HK-2 (cell line): ENCODE results near the gene HIVEP3.
"Not testable (repeated sequence)": the region's sequence is repeated elsewhere in the genome, so short reads cannot be mapped to it uniquely, and the experiment has no call there.

Experiments
- DNase-seq: peaks from one replicate; pipeline ENCODE4 v3.0.0-alpha.2; 2018; ENCODE audit not compliant: unreplicated experiment

Gene HIVEP3

DNA sequence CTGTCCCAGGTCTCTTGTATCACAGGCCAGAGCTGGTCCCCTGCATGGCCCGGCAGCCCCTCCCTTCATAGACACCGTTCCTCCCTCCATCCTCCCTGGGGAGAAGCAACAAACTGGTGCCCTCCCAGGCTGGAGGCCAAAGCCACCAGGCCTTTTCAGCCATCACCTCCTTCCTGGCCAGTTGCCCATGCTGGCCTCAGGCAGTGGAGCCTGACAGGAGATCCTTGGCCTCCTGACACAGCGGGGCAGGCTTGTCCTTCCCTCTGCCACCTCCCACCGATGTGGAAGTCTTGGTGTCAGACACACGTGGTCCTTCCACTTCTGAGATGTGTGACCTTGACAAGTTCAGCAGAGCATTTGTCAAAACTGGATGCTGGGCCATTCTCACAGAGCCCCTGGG lies 206.0 kb downstream of the HIVEP3 start:
- DNase-seq = peak; percentile 62

DNA sequence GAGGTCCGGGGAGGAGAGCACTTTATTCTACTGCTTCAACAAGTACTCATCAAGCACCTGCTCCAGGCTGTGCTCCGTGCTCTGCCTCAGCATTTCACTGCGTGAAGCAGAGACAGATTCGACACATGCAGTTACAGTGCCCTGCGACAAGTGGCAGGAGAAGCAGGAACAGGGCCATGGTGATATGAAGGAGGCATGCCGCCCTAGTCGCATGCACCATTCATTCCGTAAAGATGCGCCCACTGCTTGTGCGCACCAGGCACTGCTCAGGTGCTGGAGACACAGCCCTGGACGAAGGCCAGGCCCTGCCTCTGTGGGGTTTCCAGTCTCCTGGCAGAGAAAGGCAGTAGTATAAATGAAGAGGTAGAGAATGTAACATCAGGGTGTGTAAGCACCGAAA lies 206.6 kb downstream of the HIVEP3 start:
- DNase-seq = no peak

GRCh38 chr1:41711581-41711980 lies 207.1 kb downstream of the HIVEP3 start:
- DNase-seq = no peak

GRCh38 chr1:41710980-41711379 lies 207.7 kb downstream of the HIVEP3 start:
- no peak for DNase-seq

GRCh38 chr1:41709873-41710272 lies 208.8 kb downstream of the HIVEP3 start:
- DNase-seq = no peak

- DNase-seq = no peak
Measured at GRCh38 chr1:41709331-41709730, 209.4 kb downstream of the HIVEP3 start.

DNA sequence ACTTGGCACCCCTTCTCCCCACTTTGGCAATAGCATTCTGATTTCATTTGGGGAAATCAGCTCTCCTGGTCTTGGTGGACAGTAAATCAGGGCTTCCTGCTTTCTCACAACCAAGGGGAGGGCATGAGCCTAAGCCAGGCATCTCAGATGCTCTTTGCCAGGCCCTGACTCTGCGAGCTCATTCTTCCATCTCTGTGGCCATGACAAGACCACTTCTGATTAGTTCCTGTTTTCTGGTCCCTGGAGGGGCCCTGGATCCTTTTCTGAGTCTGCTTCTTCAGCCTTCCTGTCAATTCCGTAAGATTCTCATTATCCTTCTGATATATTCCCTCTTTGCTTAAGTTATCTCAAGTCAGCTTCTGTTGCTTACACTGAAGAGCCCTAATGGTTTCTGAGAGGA lies 210.4 kb downstream of the HIVEP3 start:
- DNase-seq = no peak

DNA sequence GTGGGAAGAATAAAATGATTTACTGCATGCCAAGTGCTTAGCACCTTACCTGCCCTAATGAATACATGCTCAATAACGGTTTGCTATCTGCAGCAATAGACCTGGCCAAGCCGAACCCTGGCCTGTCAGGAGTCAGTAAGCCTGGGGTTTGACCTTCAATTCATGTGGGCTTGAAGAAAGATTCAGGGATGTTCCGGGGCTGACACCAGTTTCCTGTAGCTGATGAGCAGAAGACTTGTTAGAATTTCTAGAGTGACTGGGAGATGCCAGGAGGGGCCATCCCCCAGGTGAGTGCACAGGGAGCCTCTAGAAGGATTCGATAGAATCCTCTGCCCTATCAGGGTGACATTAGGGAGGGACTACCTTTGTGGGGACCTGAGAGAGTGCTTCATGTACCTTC lies 210.9 kb downstream of the HIVEP3 start:
- DNase-seq = no peak

DNA sequence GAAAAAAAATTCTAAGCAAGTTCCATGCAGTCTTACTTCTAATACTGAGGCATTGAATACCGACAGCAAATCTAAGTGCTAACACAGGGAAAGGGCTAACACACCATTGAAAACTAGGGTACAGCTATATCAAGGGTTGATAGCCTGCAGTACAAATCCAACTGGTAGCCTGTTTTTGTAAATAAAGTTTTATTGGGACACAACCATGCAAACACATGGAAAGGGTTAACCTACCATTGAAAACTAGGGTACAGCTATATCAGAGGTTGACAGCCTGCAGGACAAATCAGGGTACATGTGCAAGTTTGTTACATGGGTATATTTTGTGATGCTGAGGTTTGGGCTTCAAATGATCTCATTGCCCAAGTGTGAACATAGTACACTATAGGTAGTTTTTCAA lies 212.9 kb downstream of the HIVEP3 start:
- no peak for DNase-seq

DNA sequence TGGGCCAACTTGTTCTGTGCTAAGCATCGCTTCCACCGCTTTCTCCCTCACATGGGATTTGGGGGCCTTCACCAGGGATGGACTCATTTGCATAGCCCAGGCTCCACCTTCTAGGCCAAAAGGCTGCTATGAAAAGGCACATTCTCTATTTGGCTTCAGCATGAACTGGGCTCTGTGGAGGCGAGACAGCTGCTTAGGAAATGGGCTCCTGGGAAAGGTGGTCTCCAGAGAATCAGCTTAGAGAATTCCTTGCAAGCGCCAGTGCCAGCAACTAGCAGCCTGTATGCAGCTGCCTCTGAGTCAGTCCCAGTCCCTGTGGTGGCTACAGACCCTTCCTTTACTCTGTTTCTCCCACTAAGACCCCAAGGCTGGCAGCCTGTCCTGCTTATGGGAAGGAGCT lies 214.5 kb downstream of the HIVEP3 start:
- no peak for DNase-seq

DNA sequence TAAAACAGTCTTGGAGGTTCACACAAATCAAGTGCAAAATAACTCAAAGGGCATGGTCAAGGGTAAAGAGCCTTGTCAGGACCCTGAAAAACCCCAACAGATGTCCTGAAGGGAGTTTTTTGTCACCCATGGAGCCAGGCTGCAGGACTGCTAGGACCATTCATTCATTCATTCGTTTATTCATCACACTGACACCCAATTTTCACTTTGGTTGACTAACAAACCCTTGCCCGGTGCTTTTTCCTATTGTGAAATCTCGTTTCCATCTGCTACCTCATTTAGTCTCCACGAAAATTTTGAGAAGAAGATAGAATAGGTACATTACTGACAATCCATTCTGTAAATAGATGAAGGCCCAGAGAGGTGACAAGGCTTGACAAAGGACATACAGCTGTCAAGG lies 216.0 kb downstream of the HIVEP3 start:
- DNase-seq = no peak

- DNase-seq = no peak
Measured at GRCh38 chr1:41700986-41701535, 217.7 kb downstream of the HIVEP3 start.

GRCh38 chr1:41700581-41700980 lies 218.1 kb downstream of the HIVEP3 start:
- no peak for DNase-seq

GRCh38 chr1:41699861-41700248 lies 218.9 kb downstream of the HIVEP3 start:
- DNase-seq = no peak

GRCh38 chr1:41698916-41699860 lies 219.5 kb downstream of the HIVEP3 start:
- peak; percentile 29 for DNase-seq

- DNase-seq = no peak
Measured at GRCh38 chr1:41696381-41696780, 222.3 kb downstream of the HIVEP3 start.

- DNase-seq = no peak
Measured at GRCh38 chr1:41695118-41695745, 223.5 kb downstream of the HIVEP3 start.

DNA sequence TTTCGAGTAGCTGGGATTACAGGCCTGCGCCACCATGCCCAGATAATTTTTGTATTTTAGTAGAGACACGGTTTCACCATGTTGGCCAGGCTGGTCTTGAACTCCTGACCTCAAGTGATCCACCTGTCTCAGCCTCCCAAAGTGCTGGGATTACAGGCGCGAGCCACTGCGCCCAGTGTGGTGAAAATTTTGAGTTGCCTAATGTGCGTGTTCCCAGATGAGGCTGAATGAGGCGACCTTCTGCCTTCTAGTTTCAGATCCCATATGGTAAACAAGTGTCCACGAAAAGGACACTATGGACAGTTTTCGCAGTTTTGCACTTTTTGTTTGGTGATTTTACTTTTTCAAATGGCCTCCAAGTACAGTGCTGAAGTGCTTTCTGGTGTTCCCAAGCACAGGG lies 226.8 kb downstream of the HIVEP3 start:
- DNase-seq = not testable (repeated sequence)

- DNase-seq = no peak
Measured at GRCh38 chr1:41691424-41691823, 227.3 kb downstream of the HIVEP3 start.

DNA sequence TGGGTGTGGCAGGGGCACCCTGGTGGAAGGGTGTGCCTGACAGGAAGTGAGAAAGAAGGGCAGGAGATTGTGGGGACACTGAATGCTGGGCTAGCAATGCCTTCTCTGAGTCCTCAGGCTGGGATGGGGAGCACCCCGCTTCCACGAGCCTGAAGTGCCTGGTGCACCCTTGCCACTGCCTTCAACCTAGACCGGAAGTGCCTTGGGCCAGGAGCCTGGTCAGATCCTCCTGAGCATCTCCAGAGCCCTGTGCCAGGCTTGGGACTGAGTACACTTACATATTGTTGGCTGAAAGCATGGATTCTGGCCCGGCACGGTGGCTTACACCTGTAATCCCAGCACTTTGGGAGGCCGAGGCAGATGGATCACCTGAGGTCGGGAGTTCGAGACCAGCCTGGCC lies 228.4 kb downstream of the HIVEP3 start:
- no peak for DNase-seq

DNA sequence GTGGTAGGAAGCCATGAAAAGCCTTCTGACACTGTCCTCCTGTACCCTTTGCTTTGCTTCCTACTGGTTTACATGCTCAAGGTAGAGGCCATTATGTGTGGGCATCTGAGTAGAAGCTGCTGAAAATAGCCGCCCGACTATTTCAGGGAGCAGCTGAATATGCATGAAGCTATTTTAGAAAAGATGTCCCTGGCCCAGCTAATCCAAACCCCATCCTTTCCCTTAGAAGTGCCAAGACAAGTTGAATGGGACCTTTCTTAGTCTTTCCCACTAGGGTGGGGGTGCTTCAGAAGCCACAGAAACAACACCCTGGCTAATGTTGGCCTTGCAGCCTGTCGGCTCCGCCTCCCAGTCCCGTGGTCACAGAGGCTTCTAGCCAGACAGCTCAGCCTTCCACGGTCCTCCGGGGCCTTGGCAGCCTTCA lies 229.2 kb downstream of the HIVEP3 start:
- DNase-seq = no peak

DNA sequence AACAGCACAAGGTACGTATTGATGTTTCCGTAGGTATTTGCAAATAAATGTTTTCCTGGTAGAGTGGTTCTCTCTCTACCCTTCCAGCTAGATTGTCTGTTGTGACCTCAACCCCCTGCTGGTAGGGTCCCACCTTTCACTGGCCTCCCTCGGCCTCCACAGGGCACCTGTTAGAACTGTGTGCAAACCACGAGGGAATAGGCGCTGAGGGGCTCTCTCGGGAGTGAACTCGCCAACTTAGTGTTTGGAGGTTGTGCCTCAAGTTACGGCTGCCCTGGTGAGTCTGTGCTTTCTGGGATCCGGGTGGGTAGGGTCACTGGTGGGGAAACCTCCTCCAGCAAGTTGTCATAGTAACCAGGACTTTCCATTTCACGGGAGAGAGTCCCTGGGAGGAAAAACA lies 229.6 kb downstream of the HIVEP3 start:
- no peak for DNase-seq

DNA sequence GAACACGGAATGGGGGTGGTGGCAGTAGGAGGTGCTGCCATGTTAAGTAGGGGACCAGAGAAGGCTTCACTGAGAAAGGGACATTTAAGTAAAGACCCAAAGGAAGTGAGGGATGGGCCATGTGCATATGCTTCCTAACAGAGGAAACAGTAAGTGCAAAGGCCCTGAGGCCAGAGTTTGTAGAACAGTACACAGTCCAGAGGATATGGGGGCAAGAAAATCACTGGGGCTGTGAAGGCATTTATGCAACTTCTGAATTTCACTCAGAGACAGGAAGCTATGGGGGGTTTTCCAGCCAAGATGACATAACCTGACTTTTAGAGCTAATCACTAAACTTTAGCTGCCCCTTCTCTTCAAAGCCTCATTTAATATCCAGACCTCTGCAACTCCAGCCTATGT lies 231.7 kb downstream of the HIVEP3 start:
- DNase-seq = no peak
